Erythroblast (primary cell): Measurements from ENCODE around the gene CD300E.

Source experiments
- GATA1 ChIP-seq: IDR thresholded peaks from 2 replicates; pipeline ENCODE4 v1.6.1; 2011; ENCODE audit warnings: low read depth, mild to moderate bottlenecking, control low read depth, low read length, moderate library complexity
- POLR2A ChIP-seq: IDR thresholded peaks from 2 replicates; pipeline ENCODE4 v1.6.1; 2011; ENCODE audit warnings: mild to moderate bottlenecking, low read length

DNA sequence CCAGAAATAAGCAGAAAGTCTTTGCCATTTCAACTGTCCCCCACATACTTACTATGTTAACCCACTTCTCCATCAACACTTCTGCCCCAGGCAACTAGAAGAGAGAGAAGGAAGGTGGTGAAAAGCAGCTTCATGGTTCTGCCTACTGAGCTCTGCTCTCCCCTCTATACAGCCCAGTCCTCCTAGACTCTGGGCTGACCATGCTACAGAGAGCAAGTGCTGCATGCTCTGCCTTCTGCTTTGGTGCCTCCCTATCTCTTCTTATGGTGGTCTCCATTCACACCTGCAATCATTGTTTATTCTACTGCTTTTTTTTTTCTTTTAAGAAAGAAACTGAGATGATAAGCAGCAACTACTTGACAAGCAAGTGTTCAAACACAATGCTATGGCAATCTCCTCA is 20.3 kb upstream of the CD300E start:
- TF ChIP-seq POLR2A (no peak), GATA1 (no peak)
